Hippocampal formation (tissue), 2 donors: ENCODE data around the gene AKAP3.

ENCODE experiments used
- DNase-seq, 2 donors: peaks; one replicate each; lab custom pipeline; 2025; lab: John Stamatoyannopoulos, UW

The AKAP3 gene

DNA sequence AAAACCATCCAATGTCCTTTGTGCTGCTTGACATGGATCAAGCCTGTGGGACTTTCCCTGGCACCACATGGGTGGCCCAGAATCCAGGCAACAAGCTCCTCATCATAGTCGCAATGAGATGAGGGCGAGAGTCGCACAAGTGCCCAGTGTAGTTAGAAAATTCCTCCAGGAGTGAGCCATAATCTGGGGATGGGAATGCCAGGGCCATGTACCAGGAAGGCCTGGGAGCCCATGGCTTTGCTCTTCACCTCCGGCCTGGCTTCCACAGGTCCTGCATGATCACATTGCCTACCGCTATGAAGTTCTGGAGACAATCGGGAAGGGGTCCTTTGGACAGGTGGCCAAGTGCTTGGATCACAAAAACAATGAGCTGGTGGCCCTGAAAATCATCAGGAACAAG lies 53.0 kb downstream of the AKAP3 start:
- DNase-seq = no peak

- DNase-seq = no peak
Observed at GRCh38 chr12:4591180-4591687, 57.6 kb downstream of the AKAP3 start.

GRCh38 chr12:4589941-4590340 lies 58.9 kb downstream of the AKAP3 start:
- no peak for DNase-seq

DNA sequence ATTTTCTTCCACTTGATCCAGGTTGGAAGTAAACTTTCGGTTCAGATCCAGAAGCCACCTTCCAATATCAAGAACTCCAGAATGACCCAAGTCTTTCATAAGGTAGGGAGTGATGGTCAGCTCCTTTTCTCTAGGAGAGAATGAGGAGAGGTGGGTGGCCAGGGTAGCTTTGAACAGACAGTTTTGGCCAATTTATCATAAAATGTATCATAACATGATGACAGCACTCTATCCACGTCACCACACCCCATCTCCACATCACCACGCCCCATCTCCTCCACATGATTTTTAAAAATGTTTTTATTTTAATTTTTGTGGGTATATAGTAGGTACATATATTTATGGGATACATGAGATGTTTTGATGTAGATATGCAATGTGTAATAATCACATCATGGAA lies 59.9 kb downstream of the AKAP3 start:
- no peak for DNase-seq

DNA sequence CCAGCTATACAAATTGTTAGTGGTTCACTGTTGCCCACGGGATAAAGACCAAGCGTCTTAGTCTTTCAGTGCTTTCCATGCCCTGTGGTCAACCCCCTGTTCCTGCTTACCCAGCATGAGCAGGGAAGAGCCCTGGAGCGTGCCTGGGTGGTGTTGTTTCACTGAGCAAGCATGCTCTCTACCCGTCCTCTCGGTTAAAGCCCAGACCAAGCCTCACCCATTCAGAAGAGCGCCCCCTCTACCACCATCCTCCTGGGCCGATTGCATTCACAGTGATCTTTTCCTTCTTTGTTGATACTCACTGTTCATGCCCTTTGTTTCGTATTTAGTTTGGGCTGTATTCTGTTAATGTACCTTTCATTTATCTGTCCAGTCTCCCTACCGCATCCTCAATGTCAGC lies 61.7 kb downstream of the AKAP3 start:
- no peak for DNase-seq

DNA sequence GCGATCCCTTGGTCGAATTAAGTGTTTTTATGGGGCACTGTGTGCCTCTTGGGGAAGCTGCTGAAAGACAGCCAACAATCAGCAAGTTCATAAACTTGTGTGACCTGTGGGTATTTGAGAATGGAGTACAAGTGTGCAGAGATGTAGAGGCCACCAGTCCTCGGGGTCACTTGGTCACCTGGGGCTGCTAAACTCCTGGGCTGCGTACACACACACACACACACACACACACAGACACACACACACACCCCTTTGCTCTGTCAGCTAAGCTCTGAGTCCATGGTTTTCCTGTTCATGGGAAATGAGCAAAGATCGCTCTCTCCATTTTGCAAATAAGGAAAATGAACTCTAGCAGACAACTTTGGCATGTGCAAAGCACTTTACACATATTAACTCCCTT lies 62.4 kb downstream of the AKAP3 start:
- no peak for DNase-seq

DNA sequence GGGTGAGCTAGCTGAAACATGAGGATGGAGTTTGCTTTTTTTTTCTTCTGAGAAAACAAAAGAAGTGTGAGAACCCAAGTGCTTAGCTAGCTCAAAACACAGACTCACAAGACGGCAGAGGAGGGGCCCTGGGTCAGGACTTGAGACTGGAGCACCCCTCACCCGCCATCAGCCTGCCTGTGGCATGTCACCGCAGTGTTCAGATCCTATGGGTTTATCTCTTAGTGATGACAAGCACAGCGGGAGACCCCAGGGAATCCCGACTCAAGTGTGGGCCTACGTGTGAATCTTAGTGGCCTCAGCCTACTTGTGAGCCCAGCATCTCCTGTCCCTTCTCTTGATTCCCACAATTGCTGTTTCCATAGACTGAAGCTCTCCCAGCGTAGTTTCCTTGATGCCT lies 64.0 kb downstream of the AKAP3 start:
- DNase-seq = no peak

GRCh38 chr12:4584281-4584680 lies 64.6 kb downstream of the AKAP3 start:
- no peak for DNase-seq

DNA sequence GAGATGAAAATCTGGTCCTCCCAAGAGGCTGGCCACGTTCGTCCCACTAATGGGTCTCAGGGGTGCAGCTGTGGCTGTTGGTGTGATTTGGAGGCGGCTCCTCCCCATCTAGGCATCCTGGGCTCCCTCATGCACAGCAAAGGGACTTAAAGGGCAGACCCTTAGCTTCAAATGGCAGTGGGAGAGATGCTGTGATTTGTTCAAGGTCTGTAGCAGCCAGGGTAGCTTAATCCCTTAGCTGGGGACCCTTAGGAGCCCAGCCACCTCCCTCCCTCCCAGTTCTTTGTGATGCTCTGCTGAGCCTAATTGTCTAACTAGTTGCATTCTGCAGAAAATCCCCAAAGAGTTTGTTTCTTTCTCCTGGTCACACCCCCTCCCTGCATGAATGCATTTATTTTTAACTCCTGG lies 68.6 kb downstream of the AKAP3 start:
- no peak for DNase-seq

- no peak for DNase-seq
Observed at GRCh38 chr12:4579305-4580102, 69.3 kb downstream of the AKAP3 start.

DNA sequence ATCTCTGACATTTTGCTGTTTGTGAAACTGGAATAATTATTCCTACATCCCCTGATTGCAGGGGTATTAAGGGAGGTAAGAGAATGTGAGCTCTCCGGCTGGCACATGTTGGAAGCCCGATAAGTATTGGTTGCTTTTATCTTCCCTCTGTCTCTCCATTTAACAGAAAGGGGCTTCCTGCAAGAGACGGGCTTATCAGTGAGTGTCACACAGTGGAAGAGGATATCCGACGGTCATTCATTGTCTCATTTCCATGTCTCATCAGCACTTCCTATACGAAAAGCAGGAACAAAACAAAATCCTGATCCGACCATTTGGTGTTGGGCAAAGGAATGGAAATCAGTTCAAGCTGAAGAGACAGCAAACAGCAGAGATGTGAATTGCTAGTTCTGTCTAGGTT lies 76.2 kb downstream of the AKAP3 start:
- DNase-seq = no peak

GRCh38 chr12:4569261-4569660 lies 79.6 kb downstream of the AKAP3 start:
- no peak for DNase-seq

DNA sequence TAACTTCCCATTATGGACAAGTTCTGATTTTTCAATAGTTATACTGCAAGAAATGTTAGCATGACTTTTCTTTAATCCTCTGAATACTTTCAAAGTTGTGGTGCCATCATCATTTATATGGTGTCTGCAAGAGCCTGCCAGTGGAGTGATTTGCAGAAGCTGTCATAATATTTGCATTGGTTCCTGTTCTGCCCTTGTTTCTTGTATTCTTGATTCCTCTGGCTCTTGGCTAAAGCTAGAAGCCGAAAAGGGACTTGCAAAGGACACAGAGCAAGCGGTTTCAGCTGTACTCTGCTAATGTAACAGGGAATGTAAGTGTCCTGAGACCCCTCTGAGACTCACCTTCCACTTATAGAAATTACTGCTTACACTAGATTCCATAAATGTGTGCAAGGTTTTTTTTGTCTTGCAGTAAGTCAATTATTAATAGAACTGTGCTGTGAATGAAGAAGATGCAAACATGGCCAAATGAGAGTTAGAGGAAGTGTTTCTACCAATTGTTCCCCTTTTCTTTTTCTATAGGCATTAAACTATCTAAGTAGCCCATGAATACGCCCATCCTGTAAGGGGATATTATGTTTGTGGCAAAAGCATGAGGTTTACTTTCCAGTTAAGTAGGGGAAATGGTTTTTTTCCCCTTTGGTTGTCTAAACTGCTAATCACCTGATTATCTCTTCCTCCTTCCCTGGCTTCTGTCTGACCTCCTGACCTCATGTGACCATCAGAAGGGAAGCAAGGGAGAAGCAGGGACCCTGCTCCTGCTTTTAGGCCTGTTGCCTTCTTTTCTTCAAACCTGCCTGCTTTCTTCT lies 81.6 kb downstream of the AKAP3 start:
- peak in 1 of 2 donors; percentile 17 for DNase-seq

DNA sequence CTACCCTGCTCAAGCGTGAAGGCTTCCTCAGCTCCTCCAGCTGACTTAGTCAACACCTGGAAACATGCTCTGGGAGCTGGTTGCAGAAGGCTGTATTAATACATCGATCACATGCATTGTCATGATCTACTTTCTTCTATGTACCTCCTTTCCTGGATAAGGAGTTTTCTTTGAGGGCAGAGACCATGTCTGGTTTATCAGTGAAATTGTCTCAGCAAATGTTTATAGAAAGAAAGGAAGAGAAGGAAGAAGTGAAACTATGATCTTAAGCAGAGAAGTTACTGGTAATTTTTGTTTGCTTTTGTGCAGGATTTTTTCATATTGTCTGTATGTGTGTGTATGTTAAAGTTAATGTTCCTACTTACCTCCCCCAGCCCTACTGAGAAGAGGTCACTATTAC lies 82.4 kb downstream of the AKAP3 start:
- peak in 1 of 2 donors; percentile 1 for DNase-seq
